HepG2 (cell line): ENCODE results near the gene VEZF1. TPM values are rescaled to one million over a fixed set of nuclear protein-coding genes. Genes with fewer than 3 reads are reported as not detected.

Experiments used
- CEBPB ChIP-seq: IDR thresholded peaks from 2 replicates; pipeline ENCODE4 v1.6.1; 2011; ENCODE audit warnings: low read depth, low read length, improper control_type of control experiment, borderline replicate concordance
- GTF3A ChIP-seq: sonication (generic); formaldehyde crosslinking; conservative IDR thresholded peaks from 2 replicates; pipeline ENCODE4 v1.4.0; 2020; ENCODE audit warnings: mild to moderate bottlenecking, missing genetic modification reagents
- HOXA5 ChIP-seq: sonication (generic); formaldehyde crosslinking; IDR thresholded peaks from 2 replicates; pipeline ENCODE4 v1.4.0; 2020; ENCODE audit warnings: missing genetic modification reagents
- NFE2L2 ChIP-seq: fragments of 150-350 bp; IDR thresholded peaks from 2 replicates; pipeline ENCODE4 v1.6.1; 2014; ENCODE audit warnings: low read length
- POGK ChIP-seq: sonication (generic); formaldehyde crosslinking; conservative IDR thresholded peaks from 2 replicates; pipeline ENCODE4 v1.8.0; 2022; ENCODE audit warnings: mild to moderate bottlenecking, moderate library complexity, missing genetic modification reagents
- SALL1 ChIP-seq: sonication (generic); formaldehyde crosslinking; IDR thresholded peaks from 2 replicates; pipeline ENCODE4 v1.8.0; 2022; ENCODE audit warnings: mild to moderate bottlenecking, missing genetic modification reagents
- SMAD9 ChIP-seq: sonication (generic); formaldehyde crosslinking; IDR thresholded peaks from 2 replicates; pipeline ENCODE4 v1.5.1; 2020; ENCODE audit warnings: mild to moderate bottlenecking, missing genetic modification reagents
- TCF12 ChIP-seq, 2 experiments: fragments of 450-650 bp in 1 of 2; sonication (generic) in 1 of 2; formaldehyde crosslinking in 1 of 2; IDR thresholded peaks; 2 replicates each; pipeline versions ENCODE4 v1.6.1 to v1.8.0; 2017 to 2022; ENCODE audit warnings: antibody characterized with exemption in 1 of 2, mild to moderate bottlenecking in 1 of 2, missing genetic modification reagents in 1 of 2, moderate library complexity in 1 of 2
- TFE3 ChIP-seq: IDR thresholded peaks from 2 replicates; pipeline ENCODE4 v1.6.1; 2016
- ZBTB21 ChIP-seq: sonication (generic); formaldehyde crosslinking; IDR thresholded peaks from 2 replicates; pipeline ENCODE4 v1.4.0; 2020; ENCODE audit warnings: missing genetic modification reagents
- ZFP82 ChIP-seq: sonication (generic); formaldehyde crosslinking; IDR thresholded peaks from 2 replicates; pipeline ENCODE4 v1.5.1; 2020; ENCODE audit warnings: mild to moderate bottlenecking, missing genetic modification reagents, borderline replicate concordance
- ZKSCAN8 ChIP-seq: IDR thresholded peaks from 2 replicates; pipeline ENCODE4 v1.6.1; 2016; ENCODE audit warnings: borderline replicate concordance, missing genetic modification reagents, missing compliant biosample characterization
- ZNF496 ChIP-seq: sonication (generic); formaldehyde crosslinking; IDR thresholded peaks from 2 replicates; pipeline ENCODE4 v1.8.1; 2023; ENCODE audit warnings: mild to moderate bottlenecking, moderate library complexity, missing genetic modification reagents; ENCODE audit not compliant: insufficient replicate concordance
- ZNF512 ChIP-seq: sonication (generic); formaldehyde crosslinking; IDR thresholded peaks from 2 replicates; pipeline ENCODE4 v1.4.0; 2020; ENCODE audit warnings: mild to moderate bottlenecking, missing genetic modification reagents
- ZNF557 ChIP-seq: sonication (generic); formaldehyde crosslinking; IDR thresholded peaks from 2 replicates; pipeline ENCODE4 v1.4.0; 2020; ENCODE audit warnings: missing genetic modification reagents
- ZNF713 ChIP-seq: sonication (generic); formaldehyde crosslinking; IDR thresholded peaks from 2 replicates; pipeline ENCODE4 v1.4.0; 2020; ENCODE audit warnings: mild to moderate bottlenecking, missing genetic modification reagents
- ZNF776 ChIP-seq: sonication (generic); formaldehyde crosslinking; IDR thresholded peaks from 2 replicates; pipeline ENCODE4 v1.4.0; 2020; ENCODE audit warnings: mild to moderate bottlenecking, missing genetic modification reagents
- ZNF782 ChIP-seq: sonication (generic); formaldehyde crosslinking; IDR thresholded peaks from 2 replicates; pipeline ENCODE4 v1.4.0; 2020; ENCODE audit warnings: missing genetic modification reagents, mild to moderate bottlenecking, borderline replicate concordance
- polyA plus RNA-seq, 8 experiments: library from polyadenylated mRNA; depleted of rRNA in 3 of 8; stranded (reverse) in 7 of 8; unstranded in 1 of 8; fragments of >200 nt; fragmentation: Illumina TruSeq in 4 of 8; extraction: Trizol in 4 of 8; gene quantifications; 2 replicates each; pipeline versions ENCODE4 v1.2.1 to v1.2.3, GENCODE V29; 2011 to 2016; ENCODE audit warnings: low read depth in 4 of 8, missing spikeins in 1 of 8, mixed read lengths in 1 of 8; ENCODE audit not compliant: insufficient read depth in 1 of 8
- total RNA-seq, 5 experiments: library from RNA; depleted of rRNA; stranded (reverse); fragments of >200 nt; fragmentation: Illumina TruSeq; extraction: Trizol; gene quantifications; 2 replicates each; pipeline ENCODE4 v1.2.3, GENCODE V29; 2016; ENCODE audit warnings: low read depth in 1 of 5
- TF ChIP-seq, protein P1 (sequence below): sonication (generic); formaldehyde crosslinking; IDR thresholded peaks from 2 replicates; pipeline ENCODE4 v1.5.1; 2020; ENCODE audit warnings: mild to moderate bottlenecking, moderate library complexity, missing genetic modification reagents
- TF ChIP-seq, protein P2 (sequence below): fragments of 450-650 bp; IDR thresholded peaks from 2 replicates; pipeline ENCODE4 v1.6.1; 2017; ENCODE audit warnings: mild to moderate bottlenecking
- TF ChIP-seq, protein P3 (sequence below): sonication (generic); formaldehyde crosslinking; IDR thresholded peaks from 2 replicates; pipeline ENCODE4 v1.5.0; 2020; ENCODE audit warnings: mild to moderate bottlenecking, low read depth, missing genetic modification reagents, borderline replicate concordance

The VEZF1 gene
- total and polyA plus RNA-seq, 2 of the 13 experiments (the other 11 are each of a cell fraction or from before 2014, with no cell fraction given): 45.9 to 49.7 TPM

GRCh38 chr17:58006560-58006923 lies 18.5 kb upstream of the VEZF1 start (continued):
- TF ChIP-seq, protein P1, sequence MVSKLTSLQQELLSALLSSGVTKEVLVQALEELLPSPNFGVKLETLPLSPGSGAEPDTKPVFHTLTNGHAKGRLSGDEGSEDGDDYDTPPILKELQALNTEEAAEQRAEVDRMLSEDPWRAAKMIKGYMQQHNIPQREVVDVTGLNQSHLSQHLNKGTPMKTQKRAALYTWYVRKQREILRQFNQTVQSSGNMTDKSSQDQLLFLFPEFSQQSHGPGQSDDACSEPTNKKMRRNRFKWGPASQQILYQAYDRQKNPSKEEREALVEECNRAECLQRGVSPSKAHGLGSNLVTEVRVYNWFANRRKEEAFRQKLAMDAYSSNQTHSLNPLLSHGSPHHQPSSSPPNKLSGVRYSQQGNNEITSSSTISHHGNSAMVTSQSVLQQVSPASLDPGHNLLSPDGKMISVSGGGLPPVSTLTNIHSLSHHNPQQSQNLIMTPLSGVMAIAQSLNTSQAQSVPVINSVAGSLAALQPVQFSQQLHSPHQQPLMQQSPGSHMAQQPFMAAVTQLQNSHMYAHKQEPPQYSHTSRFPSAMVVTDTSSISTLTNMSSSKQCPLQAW: peak; percentile 23; the same call in 1 of the 2 replicates
- TF ChIP-seq, protein P2, sequence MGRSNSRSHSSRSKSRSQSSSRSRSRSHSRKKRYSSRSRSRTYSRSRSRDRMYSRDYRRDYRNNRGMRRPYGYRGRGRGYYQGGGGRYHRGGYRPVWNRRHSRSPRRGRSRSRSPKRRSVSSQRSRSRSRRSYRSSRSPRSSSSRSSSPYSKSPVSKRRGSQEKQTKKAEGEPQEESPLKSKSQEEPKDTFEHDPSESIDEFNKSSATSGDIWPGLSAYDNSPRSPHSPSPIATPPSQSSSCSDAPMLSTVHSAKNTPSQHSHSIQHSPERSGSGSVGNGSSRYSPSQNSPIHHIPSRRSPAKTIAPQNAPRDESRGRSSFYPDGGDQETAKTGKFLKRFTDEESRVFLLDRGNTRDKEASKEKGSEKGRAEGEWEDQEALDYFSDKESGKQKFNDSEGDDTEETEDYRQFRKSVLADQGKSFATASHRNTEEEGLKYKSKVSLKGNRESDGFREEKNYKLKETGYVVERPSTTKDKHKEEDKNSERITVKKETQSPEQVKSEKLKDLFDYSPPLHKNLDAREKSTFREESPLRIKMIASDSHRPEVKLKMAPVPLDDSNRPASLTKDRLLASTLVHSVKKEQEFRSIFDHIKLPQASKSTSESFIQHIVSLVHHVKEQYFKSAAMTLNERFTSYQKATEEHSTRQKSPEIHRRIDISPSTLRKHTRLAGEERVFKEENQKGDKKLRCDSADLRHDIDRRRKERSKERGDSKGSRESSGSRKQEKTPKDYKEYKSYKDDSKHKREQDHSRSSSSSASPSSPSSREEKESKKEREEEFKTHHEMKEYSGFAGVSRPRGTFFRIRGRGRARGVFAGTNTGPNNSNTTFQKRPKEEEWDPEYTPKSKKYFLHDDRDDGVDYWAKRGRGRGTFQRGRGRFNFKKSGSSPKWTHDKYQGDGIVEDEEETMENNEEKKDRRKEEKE: no peak
- TF ChIP-seq ZNF782 (CRISPR knock-in tag): no peak
- TF ChIP-seq POGK (CRISPR knock-in tag): no peak; the same call in 1 of the 2 replicates
- no peak for TF ChIP-seq ZNF512 (CRISPR knock-in tag)
- 0 out of 2 replicates have a peak, but pooled peaks have one; percentile 1 for TF ChIP-seq HOXA5
- TF ChIP-seq ZNF713 (CRISPR knock-in tag): no peak
- no peak for TF ChIP-seq NFE2L2
- TF ChIP-seq, protein P3, sequence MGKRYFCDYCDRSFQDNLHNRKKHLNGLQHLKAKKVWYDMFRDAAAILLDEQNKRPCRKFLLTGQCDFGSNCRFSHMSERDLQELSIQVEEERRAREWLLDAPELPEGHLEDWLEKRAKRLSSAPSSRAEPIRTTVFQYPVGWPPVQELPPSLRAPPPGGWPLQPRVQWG (CRISPR knock-in tag): no peak
- TF ChIP-seq TCF12 (IDR thresholded peaks at IDR 0.05): no peak
- TF ChIP-seq TCF12 (CRISPR knock-in tag; IDR thresholded peaks at IDR 0.05): no peak
- no peak for TF ChIP-seq TFE3 (CRISPR knock-in tag)
- no peak for TF ChIP-seq CEBPB
- peak; percentile 70; the same call in 1 of the 2 replicates for TF ChIP-seq SMAD9 (CRISPR knock-in tag)
- TF ChIP-seq ZBTB21 (CRISPR knock-in tag): no peak
- TF ChIP-seq ZNF557 (CRISPR knock-in tag): 0 out of 2 replicates have a peak, but pooled peaks have one; percentile 9
- no peak for TF ChIP-seq ZNF496
- peak; percentile 82; the same call in 1 of the 2 replicates for TF ChIP-seq ZNF776
- no peak for TF ChIP-seq GTF3A (CRISPR knock-in tag)
- no peak for TF ChIP-seq ZKSCAN8 (CRISPR knock-in tag)
- TF ChIP-seq SALL1: no peak
- TF ChIP-seq ZFP82 (CRISPR knock-in tag): no peak
